Naive thymus-derived CD4-positive, alpha-beta T cell (primary cell): ENCODE data around the gene UXT. TPM values are rescaled to one million over a fixed set of nuclear protein-coding genes. Genes with fewer than 3 reads are reported as not detected.

ENCODE experiments used
- ATAC-seq: fragments of 150-1000 bp; cut with Tn5 transposase; 2 replicates; pipeline ENCODE4 v1.10.0; 2021; ENCODE audit warnings: mild to moderate bottlenecking, moderate library complexity
- CTCF ChIA-PET: fragments of 350-600 bp; sonication (Branson Sonifier 250); formaldehyde crosslinking; loops from one replicate; lab custom pipeline; 2021; ENCODE audit warnings: antibody characterized with exemption; lab: Charles Lee
- POLR2A ChIA-PET: fragments of 350-600 bp; sonication (Branson Sonifier 250); formaldehyde crosslinking; loops from one replicate; lab custom pipeline; 2021; ENCODE audit warnings: antibody characterized with exemption, inconsistent platforms; lab: Charles Lee
- DNase-seq, 9 donors: peaks; one replicate each; pipeline versions ENCODE4 v3.0.0 to v3.0.0-alpha.2; 2020 to 2022; ENCODE audit warnings: mixed read lengths in 1 of 9
- H3K27ac ChIP-seq: one replicate; pipeline ENCODE4 v1.7.0; 2013; ENCODE audit warnings: mild to moderate bottlenecking, low read depth, low read length, moderate library complexity
- H3K27me3 ChIP-seq, 2 donors: one replicate each; pipeline ENCODE4 v1.7.0; 2013; ENCODE audit warnings: low read length in 2 of 2, mild to moderate bottlenecking in 2 of 2, moderate library complexity in 2 of 2; ENCODE audit not compliant: control insufficient read depth in 2 of 2, insufficient read depth in 2 of 2
- H3K36me3 ChIP-seq, 3 experiments: 1 replicate in 2 of 3; 2 replicates in 1 of 3; pipeline ENCODE4 v1.7.0; 2013; ENCODE audit warnings: low read length in 3 of 3, mild to moderate bottlenecking in 3 of 3, moderate library complexity in 1 of 3; ENCODE audit not compliant: insufficient read depth in 3 of 3, control insufficient read depth in 2 of 3
- H3K4me1 ChIP-seq, 2 donors: one replicate each; pipeline ENCODE4 v1.7.0; 2013; ENCODE audit warnings: low read length in 2 of 2, mild to moderate bottlenecking in 2 of 2, moderate library complexity in 1 of 2; ENCODE audit not compliant: control insufficient read depth in 2 of 2, insufficient read depth in 2 of 2
- H3K4me3 ChIP-seq: 2 replicates; pipeline ENCODE4 v1.7.0; 2013; ENCODE audit warnings: mild to moderate bottlenecking, low read length
- H3K9me3 ChIP-seq, 3 experiments: 1 replicate in 2 of 3; 2 replicates in 1 of 3; pipeline ENCODE4 v1.7.0; 2013; ENCODE audit warnings: low read length in 3 of 3; ENCODE audit not compliant: control insufficient read depth in 2 of 3
- H3K27ac Mint-ChIP-seq, 9 donors: one replicate each; pipeline ENCODE4 v1.8.0; 2020 to 2022; ENCODE audit warnings: mixed read lengths in 9 of 9, mild to moderate bottlenecking in 8 of 9, moderate library complexity in 5 of 9, inconsistent platforms in 2 of 9
- H3K27me3 Mint-ChIP-seq, 5 donors: one replicate each; pipeline ENCODE4 v1.8.0; 2021 to 2022; ENCODE audit warnings: mixed read lengths in 5 of 5, mild to moderate bottlenecking in 1 of 5
- H3K36me3 Mint-ChIP-seq, 5 donors: one replicate each; pipeline ENCODE4 v1.8.0; 2020 to 2022; ENCODE audit warnings: mixed read lengths in 5 of 5, mild to moderate bottlenecking in 3 of 5, inconsistent platforms in 1 of 5
- H3K4me1 Mint-ChIP-seq, 7 donors: one replicate each; pipeline ENCODE4 v1.8.0; 2020 to 2022; ENCODE audit warnings: mixed read lengths in 7 of 7, mild to moderate bottlenecking in 3 of 7, inconsistent platforms in 1 of 7
- H3K4me3 Mint-ChIP-seq, 10 donors: one replicate each; pipeline ENCODE4 v1.8.0; 2020 to 2022; ENCODE audit warnings: mild to moderate bottlenecking in 10 of 10, mixed read lengths in 10 of 10, moderate library complexity in 6 of 10, inconsistent platforms in 2 of 10
- H3K9me3 Mint-ChIP-seq, 11 donors: one replicate each; pipeline ENCODE4 v1.8.0; 2020 to 2022; ENCODE audit warnings: mixed read lengths in 11 of 11, mild to moderate bottlenecking in 4 of 11, inconsistent platforms in 1 of 11, moderate library complexity in 1 of 11
- intact Hi-C, 2 donors: fragments of 100-400 bp; cut with micrococcal nuclease; formaldehyde crosslinking; loops; one replicate each; pipeline ENCODE4 v1.15.1; 2023
- polyA plus RNA-seq, 2 donors: library from polyadenylated mRNA; unstranded; fragments of 300-500 nt; fragmentation: Illumina TruSeq; gene quantifications; one replicate each; pipeline ENCODE4 v1.2.3, GENCODE V29; 2021
- total RNA-seq, 6 experiments: library from RNA in 5 of 6; stranded (reverse) in 5 of 6; gene quantifications; 1 replicate in 5 of 6; 2 replicates in 1 of 6; pipeline ENCODE4 v1.2.3 and lab custom pipeline; 2021 to 2026

The UXT gene
- total and polyA plus RNA-seq, 7 experiments from 2014 or later: 160 to 408 (median 223) TPM

DNA sequence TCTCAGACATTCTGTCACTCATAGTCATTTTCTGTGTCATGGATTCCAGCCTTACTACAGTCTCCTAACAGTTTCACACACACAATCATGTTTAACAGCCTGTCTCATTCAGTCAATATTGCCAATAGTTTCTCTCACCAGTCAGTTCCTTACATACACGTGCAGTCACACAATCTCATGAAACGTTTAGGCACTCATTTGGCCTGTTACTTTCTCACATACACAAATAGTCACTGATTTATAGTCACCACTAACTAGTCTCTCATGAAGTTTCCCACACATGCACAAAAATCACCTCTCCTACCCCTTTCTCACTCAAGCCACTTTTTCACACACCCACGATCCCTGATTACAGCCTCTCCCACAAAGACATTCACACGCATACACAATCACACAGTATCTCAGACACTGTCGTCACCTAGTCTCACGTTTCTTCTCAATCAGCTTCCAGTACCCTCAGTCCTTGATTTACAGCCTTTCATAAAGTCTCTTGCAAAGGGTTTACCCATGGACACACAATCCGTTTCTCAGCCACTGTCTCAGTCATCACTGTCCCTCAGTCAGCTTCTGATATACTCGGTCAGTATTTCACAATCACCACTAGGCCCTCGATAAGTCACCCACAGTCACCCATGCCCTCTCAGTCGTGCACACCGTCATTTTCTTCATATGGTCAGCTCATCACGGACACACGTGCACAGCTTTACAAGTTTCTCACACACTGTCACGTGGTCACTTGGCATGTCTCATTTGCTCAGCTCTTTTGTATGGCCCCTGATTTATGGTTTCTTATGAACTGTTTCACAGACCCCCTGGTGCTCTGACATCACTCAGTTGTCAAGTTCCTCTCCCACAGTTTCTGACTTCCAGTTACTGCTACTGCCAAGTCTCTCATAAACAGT, 25.0 kb downstream of the UXT start:
- H3K4me1 ChIP-seq: peaks cover 3 to 12% of the 10 kb centered on the region in 2 donors
- peaks cover 0 to 3% (median 0%) of the 10 kb centered on the region in 11 donors for H3K9me3 Mint-ChIP-seq
- ChIA-PET POLR2A (interaction anchor here (0.7 to 1.1 kb wide), 2 partner anchors 10 to 52 kb away, joined by 3 read pairs; partner anchors contain the start of gene TIMP1), CTCF (interaction anchor here (0.6 kb wide), 1 partner anchor 29 kb away, joined by 3 read pairs; no protein-coding TSS in a partner anchor)
- no peak overlapping the region for H3K27ac ChIP-seq
- no peak overlapping the region for H3K4me3 ChIP-seq
- ATAC-seq (peak; percentile 24), DNase-seq (no peak)
- H3K36me3 ChIP-seq: peaks cover 0 to 20% (median 0%) of the 10 kb centered on the region in 3 experiments
- H3K27me3 Mint-ChIP-seq: no peaks in the 10 kb centered on the region
- no peaks in the 10 kb centered on the region for H3K27me3 ChIP-seq
- H3K4me1 Mint-ChIP-seq: peaks cover 6 to 38% (median 30%) of the 10 kb centered on the region in 7 donors
- H3K9me3 ChIP-seq: no peaks in the 10 kb centered on the region
- intact Hi-C loops: loop anchor here in 1 of 2 donors (5.0 kb wide), 1 partner anchor 417 kb away; the partner anchor contains the start of gene CDK16
- H3K36me3 Mint-ChIP-seq: peaks cover 0 to 15% (median 0%) of the 10 kb centered on the region in 5 donors
- H3K27ac Mint-ChIP-seq: no peak overlapping the region
- no peak overlapping the region for H3K4me3 Mint-ChIP-seq

GRCh38 chrX:47632666-47633065, 26.3 kb downstream of the UXT start:
- intact Hi-C loops: loop anchor here in 1 of 2 donors (5.0 kb wide), 1 partner anchor 415 kb away; the partner anchor contains the start of gene CDK16
- peaks cover 0 to 16% (median 0%) of the 10 kb centered on the region in 3 experiments for H3K36me3 ChIP-seq
- ChIA-PET POLR2A (interaction anchor here (0.8 kb wide), 1 partner anchor 404 kb away, joined by 3 read pairs; no protein-coding TSS in a partner anchor), CTCF (no interaction called here)
- H3K9me3 ChIP-seq: no peaks in the 10 kb centered on the region
- Mint-ChIP-seq H3K27me3 (no peaks in the 10 kb centered on the region), H3K27ac (peak overlapping the region in 3 of 9 donors; percentile 74 to 78 (median 75)), H3K9me3 (peaks cover 0 to 2% (median 0%) of the 10 kb centered on the region in 11 donors), H3K4me1 (peaks cover 0 to 36% (median 29%) of the 10 kb centered on the region in 7 donors), H3K36me3 (peaks cover 0 to 11% (median 0%) of the 10 kb centered on the region in 5 donors), H3K4me3 (peak overlapping the region in 4 of 10 donors; percentile 2 to 36 (median 12))
- ATAC-seq: no peak
- no peak overlapping the region for H3K27ac ChIP-seq
- no peak for DNase-seq
- no peaks in the 10 kb centered on the region for H3K27me3 ChIP-seq
- H3K4me3 ChIP-seq: no peak overlapping the region
- peaks cover 3 to 12% of the 10 kb centered on the region in 2 donors for H3K4me1 ChIP-seq

DNA sequence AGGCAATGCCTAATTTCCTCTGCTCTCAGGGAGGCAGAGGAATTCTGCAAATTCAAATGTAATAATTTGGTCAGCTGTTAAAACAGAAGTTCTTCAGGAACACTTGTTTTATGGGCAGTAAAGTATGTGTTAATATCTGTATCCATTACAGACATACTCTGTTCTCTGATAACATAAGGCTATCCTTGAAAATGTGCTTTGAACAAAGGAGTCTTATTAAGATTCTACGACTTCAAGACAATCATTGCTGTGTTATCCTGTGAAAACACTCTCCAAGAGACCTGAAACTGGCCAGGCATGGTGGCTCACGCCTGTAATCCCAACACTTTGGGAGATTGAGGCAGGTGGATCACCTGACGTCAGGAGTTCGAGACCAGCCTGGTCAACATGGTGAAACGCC, 27.3 kb downstream of the UXT start:
- Mint-ChIP-seq H3K4me3 (no peak overlapping the region), H3K27me3 (no peaks in the 10 kb centered on the region), H3K36me3 (peaks cover 0 to 5% (median 0%) of the 10 kb centered on the region in 5 donors), H3K4me1 (peaks cover 0 to 31% (median 25%) of the 10 kb centered on the region in 7 donors), H3K9me3 (peaks cover 0 to 2% (median 0%) of the 10 kb centered on the region in 11 donors), H3K27ac (peak overlapping the region in 2 of 9 donors; percentile 8 to 95)
- Histone ChIP-seq H3K27me3 (no peaks in the 10 kb centered on the region), H3K4me1 (peaks cover 3 to 7% of the 10 kb centered on the region in 2 donors), H3K36me3 (peaks cover 0 to 9% (median 0%) of the 10 kb centered on the region in 3 experiments), H3K4me3 (no peak overlapping the region), H3K9me3 (no peaks in the 10 kb centered on the region), H3K27ac (no peak overlapping the region)
- POLR2A ChIA-PET: interaction anchor here (0.5 to 1.9 kb wide), 3 partner anchors 9 to 80 kb away, joined by 3 to 12 read pairs (median 3); no protein-coding TSS in a partner anchor
- intact Hi-C loops: loop anchor here in 1 of 2 donors (5.0 kb wide), 1 partner anchor 414 kb away; the partner anchor contains the start of gene CDK16
- CTCF ChIA-PET: no interaction called here
- ATAC-seq: no peak
- no peak for DNase-seq

- ATAC-seq (peak; percentile 61), DNase-seq (peak in 4 of 9 donors; percentile 35 to 45 (median 42))
- ChIA-PET CTCF (interaction anchor here (1.1 to 2.5 kb wide), 3 partner anchors 12 to 90 kb away, joined by 4 to 15 read pairs (median 5); no protein-coding TSS in a partner anchor), POLR2A (interaction anchor here (0.5 to 2.2 kb wide), 13 partner anchors 10 to 268 kb away, joined by 3 to 12 read pairs (median 4); partner anchors contain the start of genes ARAF, ELK1 and SYN1)
- H3K27me3 Mint-ChIP-seq: no peaks in the 10 kb centered on the region
- Histone ChIP-seq H3K27me3 (no peaks in the 10 kb centered on the region), H3K4me3 (peak within 1 kb of the TSS; percentile 61), H3K36me3 (peaks cover 0 to 7% (median 0%) of the 10 kb centered on the region in 3 experiments), H3K27ac (peak within 1 kb of the TSS; percentile 64), H3K4me1 (peaks cover 3% of the 10 kb centered on the region in 2 donors), H3K9me3 (no peaks in the 10 kb centered on the region)
- peak within 1 kb of the TSS; percentile 83 to 95 (median 90) for H3K4me3 Mint-ChIP-seq
- H3K27ac Mint-ChIP-seq: peak within 1 kb of the TSS; percentile 72 to 95 (median 91)
- peaks cover 0 to 2% (median 0%) of the 10 kb centered on the region in 11 donors for H3K9me3 Mint-ChIP-seq
- H3K36me3 Mint-ChIP-seq: peaks cover 0 to 9% (median 0%) of the 10 kb centered on the region in 5 donors
- H3K4me1 Mint-ChIP-seq: peaks cover 0 to 31% (median 27%) of the 10 kb centered on the region in 7 donors
- intact Hi-C loops: loop anchor here in 1 of 2 donors (1.0 to 5.0 kb wide), 6 partner anchors 8 to 412 kb away; partner anchors contain the start of genes ARAF, CDK16, ELK1 and TIMP1
These were observed 29.4 kb downstream of the UXT start, which contains the start of gene CFP for GRCh38 chrX:47629419-47630200. CFP (minus strand) TSS chrX:47629930; CDS start chrX:47629844, 86 bp downstream.

DNA sequence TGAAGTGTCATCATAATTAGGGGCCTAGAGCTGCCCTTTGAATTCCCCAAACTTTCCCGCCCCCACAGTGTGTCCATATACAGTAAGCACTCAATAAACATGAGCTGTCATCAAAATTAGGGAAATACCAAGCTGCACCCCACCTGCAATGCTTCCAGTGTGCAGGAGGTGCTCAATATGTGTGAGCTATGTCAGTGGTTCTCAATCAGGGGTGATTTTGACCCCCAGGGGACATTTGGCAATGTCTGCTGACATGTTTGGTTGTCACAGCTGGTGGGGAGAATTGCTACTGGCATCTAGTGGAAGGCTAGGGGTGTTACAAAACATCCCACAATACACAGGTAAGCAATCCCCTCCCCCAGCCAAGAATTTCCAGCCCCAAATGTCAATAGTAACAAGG, 30.0 kb downstream of the UXT start:
- DNase-seq (peak in 4 of 9 donors; percentile 14 to 35 (median 30)), ATAC-seq (peak; percentile 33)
- Mint-ChIP-seq H3K27ac (peak overlapping the region; percentile 72 to 95 (median 89)), H3K4me1 (peaks cover 0 to 34% (median 28%) of the 10 kb centered on the region in 7 donors), H3K4me3 (peak overlapping the region; percentile 83 to 95 (median 90)), H3K9me3 (peaks cover 0 to 2% (median 0%) of the 10 kb centered on the region in 11 donors), H3K27me3 (peaks cover 0 to 3% (median 0%) of the 10 kb centered on the region in 5 donors), H3K36me3 (peaks cover 0 to 9% (median 0%) of the 10 kb centered on the region in 5 donors)
- no peaks in the 10 kb centered on the region for H3K27me3 ChIP-seq
- peaks cover 0 to 3% of the 10 kb centered on the region in 2 donors for H3K4me1 ChIP-seq
- H3K27ac ChIP-seq: peak overlapping the region; percentile 64
- intact Hi-C loops: loop anchor here in 1 of 2 donors (1.0 to 2.0 kb wide), 5 partner anchors 8 to 88 kb away; partner anchors contain the start of genes ARAF, ELK1 and TIMP1
- POLR2A ChIA-PET: interaction anchor here (0.8 to 2.2 kb wide), 6 partner anchors 10 to 72 kb away, joined by 3 to 11 read pairs (median 5); partner anchors contain the start of genes ARAF and SYN1
- CTCF ChIA-PET: interaction anchor here (0.9 to 2.5 kb wide), 5 partner anchors 13 to 90 kb away, joined by 4 to 15 read pairs (median 5); no protein-coding TSS in a partner anchor
- H3K36me3 ChIP-seq: peaks cover 0 to 4% (median 0%) of the 10 kb centered on the region in 3 experiments
- H3K4me3 ChIP-seq: peak overlapping the region; percentile 33
- H3K9me3 ChIP-seq: no peaks in the 10 kb centered on the region
